HL-60 (cell line): ENCODE results near the gene GPRC6A.

ENCODE experiments used
- POLR2AphosphoS5 ChIP-seq: IDR thresholded peaks from 2 replicates; pipeline ENCODE4 v1.6.1; 2012; ENCODE audit warnings: low read depth
- TF ChIP-seq, protein P1 (sequence below): IDR thresholded peaks from 2 replicates; pipeline ENCODE4 v1.6.1; 2012; ENCODE audit warnings: low read depth; ENCODE audit not compliant: insufficient replicate concordance
- TF ChIP-seq, protein P2 (sequence below): IDR thresholded peaks from one replicate; pipeline ENCODE4 v1.5.1; 2011; ENCODE audit warnings: low read length, control low read depth, inconsistent platforms; ENCODE audit not compliant: insufficient read depth

DNA sequence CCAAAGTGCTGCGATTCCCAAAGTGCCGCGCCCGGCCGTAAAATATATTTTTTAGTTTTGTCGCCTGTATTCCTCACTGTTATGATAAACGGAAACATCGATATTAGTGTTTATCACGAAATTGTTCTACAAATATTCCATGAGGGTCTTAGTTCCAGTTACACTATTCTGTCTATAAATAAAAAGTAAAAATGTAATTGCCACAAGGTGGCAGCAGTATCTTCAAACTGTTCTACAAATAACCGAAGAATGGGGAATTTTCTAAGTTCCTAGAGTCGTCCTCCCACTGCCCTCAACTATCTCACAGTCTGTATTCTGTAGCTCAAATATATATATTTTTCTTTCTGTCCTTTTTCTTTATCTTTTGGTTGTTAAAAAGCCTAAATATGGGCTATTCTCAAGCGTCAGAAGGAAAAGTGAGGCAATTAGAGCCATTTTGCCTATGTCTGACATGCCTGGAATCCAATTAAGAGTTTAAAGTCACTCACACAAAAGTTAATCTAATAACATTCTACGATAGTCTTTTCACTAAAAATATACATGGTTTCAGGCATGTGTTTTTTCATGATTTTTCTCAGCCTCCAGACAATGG lies 49.2 kb downstream of the GPRC6A start:
- TF ChIP-seq, protein P1, sequence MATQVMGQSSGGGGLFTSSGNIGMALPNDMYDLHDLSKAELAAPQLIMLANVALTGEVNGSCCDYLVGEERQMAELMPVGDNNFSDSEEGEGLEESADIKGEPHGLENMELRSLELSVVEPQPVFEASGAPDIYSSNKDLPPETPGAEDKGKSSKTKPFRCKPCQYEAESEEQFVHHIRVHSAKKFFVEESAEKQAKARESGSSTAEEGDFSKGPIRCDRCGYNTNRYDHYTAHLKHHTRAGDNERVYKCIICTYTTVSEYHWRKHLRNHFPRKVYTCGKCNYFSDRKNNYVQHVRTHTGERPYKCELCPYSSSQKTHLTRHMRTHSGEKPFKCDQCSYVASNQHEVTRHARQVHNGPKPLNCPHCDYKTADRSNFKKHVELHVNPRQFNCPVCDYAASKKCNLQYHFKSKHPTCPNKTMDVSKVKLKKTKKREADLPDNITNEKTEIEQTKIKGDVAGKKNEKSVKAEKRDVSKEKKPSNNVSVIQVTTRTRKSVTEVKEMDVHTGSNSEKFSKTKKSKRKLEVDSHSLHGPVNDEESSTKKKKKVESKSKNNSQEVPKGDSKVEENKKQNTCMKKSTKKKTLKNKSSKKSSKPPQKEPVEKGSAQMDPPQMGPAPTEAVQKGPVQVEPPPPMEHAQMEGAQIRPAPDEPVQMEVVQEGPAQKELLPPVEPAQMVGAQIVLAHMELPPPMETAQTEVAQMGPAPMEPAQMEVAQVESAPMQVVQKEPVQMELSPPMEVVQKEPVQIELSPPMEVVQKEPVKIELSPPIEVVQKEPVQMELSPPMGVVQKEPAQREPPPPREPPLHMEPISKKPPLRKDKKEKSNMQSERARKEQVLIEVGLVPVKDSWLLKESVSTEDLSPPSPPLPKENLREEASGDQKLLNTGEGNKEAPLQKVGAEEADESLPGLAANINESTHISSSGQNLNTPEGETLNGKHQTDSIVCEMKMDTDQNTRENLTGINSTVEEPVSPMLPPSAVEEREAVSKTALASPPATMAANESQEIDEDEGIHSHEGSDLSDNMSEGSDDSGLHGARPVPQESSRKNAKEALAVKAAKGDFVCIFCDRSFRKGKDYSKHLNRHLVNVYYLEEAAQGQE: no peak
- TF ChIP-seq, protein P2, sequence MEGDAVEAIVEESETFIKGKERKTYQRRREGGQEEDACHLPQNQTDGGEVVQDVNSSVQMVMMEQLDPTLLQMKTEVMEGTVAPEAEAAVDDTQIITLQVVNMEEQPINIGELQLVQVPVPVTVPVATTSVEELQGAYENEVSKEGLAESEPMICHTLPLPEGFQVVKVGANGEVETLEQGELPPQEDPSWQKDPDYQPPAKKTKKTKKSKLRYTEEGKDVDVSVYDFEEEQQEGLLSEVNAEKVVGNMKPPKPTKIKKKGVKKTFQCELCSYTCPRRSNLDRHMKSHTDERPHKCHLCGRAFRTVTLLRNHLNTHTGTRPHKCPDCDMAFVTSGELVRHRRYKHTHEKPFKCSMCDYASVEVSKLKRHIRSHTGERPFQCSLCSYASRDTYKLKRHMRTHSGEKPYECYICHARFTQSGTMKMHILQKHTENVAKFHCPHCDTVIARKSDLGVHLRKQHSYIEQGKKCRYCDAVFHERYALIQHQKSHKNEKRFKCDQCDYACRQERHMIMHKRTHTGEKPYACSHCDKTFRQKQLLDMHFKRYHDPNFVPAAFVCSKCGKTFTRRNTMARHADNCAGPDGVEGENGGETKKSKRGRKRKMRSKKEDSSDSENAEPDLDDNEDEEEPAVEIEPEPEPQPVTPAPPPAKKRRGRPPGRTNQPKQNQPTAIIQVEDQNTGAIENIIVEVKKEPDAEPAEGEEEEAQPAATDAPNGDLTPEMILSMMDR: peak; percentile 16
- TF ChIP-seq POLR2AphosphoS5: no peak
